Keratinocyte (primary cell): ENCODE results near the gene FANCC.

Experiments
- EZH2 ChIP-seq: IDR thresholded peaks from one replicate; pipeline ENCODE4 v1.6.1; 2012; ENCODE audit warnings: inconsistent platforms, mild to moderate bottlenecking, low read length, moderate library complexity
- TF ChIP-seq, protein P1 (sequence below), 3 experiments: IDR thresholded peaks in 1 of 3; conservative IDR thresholded peaks in 1 of 3; optimal IDR thresholded peaks in 1 of 3; 2 replicates in 2 of 3; 3 replicates in 1 of 3; pipeline versions ENCODE3 to v1.5.1; 2011; ENCODE audit warnings: low read length in 3 of 3, mild to moderate bottlenecking in 3 of 3, moderate library complexity in 2 of 3, control low read depth in 1 of 3, inconsistent platforms in 1 of 3; ENCODE audit not compliant: insufficient read depth in 2 of 3; ENCODE audit errors: extremely low read depth in 1 of 3

DNA sequence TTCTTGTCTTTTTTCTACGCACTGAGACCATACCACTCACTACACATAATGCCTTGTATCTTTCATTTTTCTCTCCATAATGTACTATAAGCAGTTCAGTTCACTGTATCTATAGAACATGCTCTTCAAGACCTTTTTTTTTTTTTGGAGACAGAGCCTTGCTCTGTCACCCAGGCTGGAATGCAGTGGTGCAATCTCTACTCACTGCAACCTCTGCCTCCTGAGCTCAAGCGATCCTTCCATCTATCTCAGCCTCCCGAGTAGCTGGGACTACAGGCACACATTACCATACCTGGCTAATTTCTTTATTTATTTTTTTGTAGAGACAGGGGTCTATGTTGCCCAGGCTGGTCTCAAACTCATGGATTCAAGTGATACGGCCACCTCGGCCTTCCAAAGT is 208.7 kb downstream of the FANCC start:
- TF ChIP-seq, protein P1, sequence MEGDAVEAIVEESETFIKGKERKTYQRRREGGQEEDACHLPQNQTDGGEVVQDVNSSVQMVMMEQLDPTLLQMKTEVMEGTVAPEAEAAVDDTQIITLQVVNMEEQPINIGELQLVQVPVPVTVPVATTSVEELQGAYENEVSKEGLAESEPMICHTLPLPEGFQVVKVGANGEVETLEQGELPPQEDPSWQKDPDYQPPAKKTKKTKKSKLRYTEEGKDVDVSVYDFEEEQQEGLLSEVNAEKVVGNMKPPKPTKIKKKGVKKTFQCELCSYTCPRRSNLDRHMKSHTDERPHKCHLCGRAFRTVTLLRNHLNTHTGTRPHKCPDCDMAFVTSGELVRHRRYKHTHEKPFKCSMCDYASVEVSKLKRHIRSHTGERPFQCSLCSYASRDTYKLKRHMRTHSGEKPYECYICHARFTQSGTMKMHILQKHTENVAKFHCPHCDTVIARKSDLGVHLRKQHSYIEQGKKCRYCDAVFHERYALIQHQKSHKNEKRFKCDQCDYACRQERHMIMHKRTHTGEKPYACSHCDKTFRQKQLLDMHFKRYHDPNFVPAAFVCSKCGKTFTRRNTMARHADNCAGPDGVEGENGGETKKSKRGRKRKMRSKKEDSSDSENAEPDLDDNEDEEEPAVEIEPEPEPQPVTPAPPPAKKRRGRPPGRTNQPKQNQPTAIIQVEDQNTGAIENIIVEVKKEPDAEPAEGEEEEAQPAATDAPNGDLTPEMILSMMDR (optimal IDR thresholded peaks at IDR 0.05 in 1 of 3, IDR thresholded peaks at IDR 0.05 in 1 of 3, conservative IDR thresholded peaks at IDR 0.05 in 1 of 3; ENCODE audit: extremely low read depth in 1 of 3, insufficient read depth in 2 of 3, low read length in 3 of 3) = no peak
- no peak for TF ChIP-seq EZH2
